Measurements from ENCODE around the gene ACYP1. TPM values are rescaled to one million over a fixed set of nuclear protein-coding genes. Genes with fewer than 3 reads are reported as not detected.
A peak's percentile ranks its signal among the peaks of the same experiment; 100 is the strongest.

Gene ACYP1
- polyA plus RNA-seq, 4 donors = 15.9 to 27.1 (median 22.6) TPM

DNA sequence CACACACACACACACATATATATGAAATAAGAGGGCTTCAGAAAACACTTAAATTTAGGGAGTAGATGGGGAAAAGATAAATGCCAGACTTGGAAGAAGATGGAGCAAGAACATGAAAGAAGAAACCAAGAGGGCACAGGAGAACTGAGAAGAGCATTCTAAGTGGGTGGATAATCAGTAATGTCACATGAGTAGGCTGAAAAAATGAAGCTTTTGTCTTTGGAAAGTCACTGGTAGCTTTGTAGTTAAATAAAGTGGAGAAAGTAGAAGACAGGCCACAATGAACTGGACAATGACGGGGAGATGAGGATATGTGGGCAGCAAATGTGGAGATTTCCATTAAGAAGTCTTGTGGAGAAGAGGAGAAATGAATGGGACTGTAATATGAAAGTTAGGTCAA, 3.4 kb upstream of the ACYP1 start:
- H3K4me1 ChIP-seq (ENCODE audit: control insufficient read depth in 3 of 3, insufficient read depth in 2 of 3, low read depth in 1 of 3, low read length in 2 of 3) = peaks cover 0 to 26% (median 2%) of the 10 kb centered on the region in 3 donors
- no peaks in the 10 kb centered on the region for H3K27me3 ChIP-seq (ENCODE audit: control insufficient read depth in 3 of 3, insufficient read depth in 3 of 3, low read length in 3 of 3)
- no peak for FAIRE-seq
- H3K27ac ChIP-seq (ENCODE audit: low read depth in 1 of 3, low read length in 2 of 3) = no peak overlapping the region
- H3K36me3 ChIP-seq (ENCODE audit: control insufficient read depth in 3 of 3, insufficient read depth in 2 of 3, low read depth in 1 of 3, low read length in 3 of 3) = no peaks in the 10 kb centered on the region
- WGBS, 3 donors = 91 to 100% (median 97%) methylated on average over 1 of the region's 1 CpG
- no peak overlapping the region for H3K4me3 ChIP-seq (ENCODE audit: low read depth in 1 of 3, low read length in 3 of 3)
- H3K9me3 ChIP-seq (ENCODE audit: control insufficient read depth in 2 of 2, insufficient read depth in 1 of 2, low read depth in 1 of 2, low read length in 1 of 2) = no peaks in the 10 kb centered on the region
- no peak for DNase-seq

DNA sequence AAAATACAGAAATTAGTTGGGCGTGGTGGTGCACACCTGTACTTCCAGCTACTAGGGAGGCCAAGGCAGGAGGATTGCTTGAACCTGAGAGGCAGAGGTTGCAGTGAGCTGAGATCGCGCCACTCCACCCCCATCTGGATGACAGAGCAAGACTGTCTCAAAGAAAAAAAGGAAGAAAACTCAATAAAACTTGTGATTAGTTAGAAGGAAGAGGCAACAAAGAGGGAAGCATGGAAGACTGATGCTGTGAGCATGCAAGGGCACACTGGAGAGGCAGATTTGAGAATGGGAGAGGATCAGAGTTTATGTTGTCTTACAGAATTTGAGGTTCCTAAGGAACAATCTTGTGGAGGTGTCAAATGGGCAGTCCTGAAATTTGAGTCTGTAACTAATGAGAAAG, 2.9 kb upstream of the ACYP1 start:
- Histone ChIP-seq H3K4me3 (ENCODE audit: low read depth in 1 of 3, low read length in 3 of 3) (no peak overlapping the region), H3K27ac (ENCODE audit: low read depth in 1 of 3, low read length in 2 of 3) (no peak overlapping the region), H3K27me3 (ENCODE audit: control insufficient read depth in 3 of 3, insufficient read depth in 3 of 3, low read length in 3 of 3) (no peaks in the 10 kb centered on the region), H3K4me1 (ENCODE audit: control insufficient read depth in 3 of 3, insufficient read depth in 2 of 3, low read depth in 1 of 3, low read length in 2 of 3) (peaks cover 0 to 26% (median 2%) of the 10 kb centered on the region in 3 donors), H3K36me3 (ENCODE audit: control insufficient read depth in 3 of 3, insufficient read depth in 2 of 3, low read depth in 1 of 3, low read length in 3 of 3) (no peaks in the 10 kb centered on the region), H3K9me3 (ENCODE audit: control insufficient read depth in 2 of 2, insufficient read depth in 1 of 2, low read depth in 1 of 2, low read length in 1 of 2) (no peaks in the 10 kb centered on the region)
- WGBS, 3 donors = 95 to 99% (median 98%) methylated on average over 3 of the region's 3 CpGs
- FAIRE-seq (no peak), DNase-seq (no peak)

DNA sequence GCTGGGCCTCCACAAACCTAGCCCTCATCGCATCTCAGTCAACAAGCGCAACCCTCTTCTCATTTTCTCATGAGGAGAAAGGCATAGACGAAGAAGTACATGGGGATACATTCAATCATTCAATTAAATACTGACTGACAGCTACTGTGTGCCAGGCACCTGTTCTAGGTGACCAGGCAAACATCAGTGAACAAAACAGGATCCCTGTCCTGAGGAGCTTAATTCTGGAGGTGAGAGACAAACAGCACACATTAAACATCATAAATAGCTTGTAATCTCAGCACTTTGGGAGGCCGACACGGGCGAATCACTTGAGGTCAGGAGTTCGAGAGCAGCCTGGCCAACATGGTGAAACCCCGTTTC, 362 bp upstream of the ACYP1 start:
- no peak for DNase-seq
- Histone ChIP-seq H3K4me3 (ENCODE audit: low read depth in 1 of 3, low read length in 3 of 3) (peak overlapping the region in 2 of 3 donors; percentile 64 to 81), H3K27me3 (ENCODE audit: control insufficient read depth in 3 of 3, insufficient read depth in 3 of 3, low read length in 3 of 3) (no peaks in the 10 kb centered on the region), H3K9me3 (ENCODE audit: control insufficient read depth in 2 of 2, insufficient read depth in 1 of 2, low read depth in 1 of 2, low read length in 1 of 2) (no peaks in the 10 kb centered on the region), H3K36me3 (ENCODE audit: control insufficient read depth in 3 of 3, insufficient read depth in 2 of 3, low read depth in 1 of 3, low read length in 3 of 3) (no peaks in the 10 kb centered on the region), H3K4me1 (ENCODE audit: control insufficient read depth in 3 of 3, insufficient read depth in 2 of 3, low read depth in 1 of 3, low read length in 2 of 3) (peaks cover 0 to 13% (median 0%) of the 10 kb centered on the region in 3 donors), H3K27ac (ENCODE audit: low read depth in 1 of 3, low read length in 2 of 3) (no peak overlapping the region)
- FAIRE-seq = no peak
- WGBS, 3 donors = 49 to 56% (median 53%) methylated on average over 8 of the region's 8 CpGs

DNA sequence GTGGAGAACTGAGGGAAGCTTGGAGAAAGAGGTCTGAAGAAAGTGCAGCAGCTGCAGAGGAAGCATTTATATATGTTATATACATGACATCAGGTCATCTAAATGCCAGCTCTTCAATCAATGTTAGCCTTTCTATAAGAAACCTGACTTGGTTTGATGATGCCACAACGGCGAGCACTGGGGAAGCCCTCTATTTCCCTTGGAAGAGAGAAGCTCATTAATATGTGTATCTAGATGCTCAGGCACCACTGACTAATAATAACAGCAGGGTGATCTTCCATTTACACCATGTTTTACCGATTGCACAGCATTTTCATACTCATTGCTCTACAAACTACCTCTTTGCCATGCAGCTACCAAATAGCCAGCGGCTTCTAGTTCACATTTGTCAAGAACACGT, 811 bp downstream of the ACYP1 start:
- H3K4me1 ChIP-seq (ENCODE audit: control insufficient read depth in 3 of 3, insufficient read depth in 2 of 3, low read depth in 1 of 3, low read length in 2 of 3) = peaks cover 0 to 8% (median 0%) of the 10 kb centered on the region in 3 donors
- H3K27me3 ChIP-seq (ENCODE audit: control insufficient read depth in 3 of 3, insufficient read depth in 3 of 3, low read length in 3 of 3) = no peaks in the 10 kb centered on the region
- 3 to 19% (median 13%) methylated on average over 5 of the region's 5 CpGs for WGBS, 3 donors
- H3K36me3 ChIP-seq (ENCODE audit: control insufficient read depth in 3 of 3, insufficient read depth in 2 of 3, low read depth in 1 of 3, low read length in 3 of 3) = no peaks in the 10 kb centered on the region
- peak overlapping the region in 1 of 3 donors; percentile 74 for H3K27ac ChIP-seq (ENCODE audit: low read depth in 1 of 3, low read length in 2 of 3)
- no peaks in the 10 kb centered on the region for H3K9me3 ChIP-seq (ENCODE audit: control insufficient read depth in 2 of 2, insufficient read depth in 1 of 2, low read depth in 1 of 2, low read length in 1 of 2)
- peak overlapping the region in 2 of 3 donors; percentile 64 to 81 for H3K4me3 ChIP-seq (ENCODE audit: low read depth in 1 of 3, low read length in 3 of 3)
- no peak for DNase-seq
- no peak for FAIRE-seq

DNA sequence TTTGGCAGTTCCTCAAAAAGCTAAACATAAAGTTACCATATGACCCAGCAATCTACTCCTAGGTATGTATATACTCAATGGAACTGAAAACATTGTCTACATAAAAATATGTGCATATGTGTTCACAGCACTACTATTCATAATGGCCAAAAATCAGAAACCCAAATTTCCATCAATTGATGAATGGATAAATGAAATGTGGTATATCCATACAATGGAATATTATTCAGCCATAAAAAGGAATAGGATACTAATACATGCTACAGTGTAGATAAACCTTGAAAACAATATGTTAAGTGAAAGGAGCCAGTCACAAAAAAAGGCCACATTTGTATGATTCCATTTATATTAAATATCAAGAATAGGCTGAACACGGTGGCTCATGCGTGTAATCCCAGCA, 3.4 kb downstream of the ACYP1 start:
- no peak overlapping the region for H3K27ac ChIP-seq (ENCODE audit: low read depth in 1 of 3, low read length in 2 of 3)
- no peaks in the 10 kb centered on the region for H3K36me3 ChIP-seq (ENCODE audit: control insufficient read depth in 3 of 3, insufficient read depth in 2 of 3, low read depth in 1 of 3, low read length in 3 of 3)
- WGBS, 3 donors = 50 to 77% (median 50%) methylated on average over 2 of the region's 2 CpGs
- H3K4me1 ChIP-seq (ENCODE audit: control insufficient read depth in 3 of 3, insufficient read depth in 2 of 3, low read depth in 1 of 3, low read length in 2 of 3) = peaks cover 0 to 8% (median 0%) of the 10 kb centered on the region in 3 donors
- no peak overlapping the region for H3K4me3 ChIP-seq (ENCODE audit: low read depth in 1 of 3, low read length in 3 of 3)
- FAIRE-seq (no peak), DNase-seq (no peak)
- no peaks in the 10 kb centered on the region for H3K27me3 ChIP-seq (ENCODE audit: control insufficient read depth in 3 of 3, insufficient read depth in 3 of 3, low read length in 3 of 3)
- no peaks in the 10 kb centered on the region for H3K9me3 ChIP-seq (ENCODE audit: control insufficient read depth in 2 of 2, insufficient read depth in 1 of 2, low read depth in 1 of 2, low read length in 1 of 2)

DNA sequence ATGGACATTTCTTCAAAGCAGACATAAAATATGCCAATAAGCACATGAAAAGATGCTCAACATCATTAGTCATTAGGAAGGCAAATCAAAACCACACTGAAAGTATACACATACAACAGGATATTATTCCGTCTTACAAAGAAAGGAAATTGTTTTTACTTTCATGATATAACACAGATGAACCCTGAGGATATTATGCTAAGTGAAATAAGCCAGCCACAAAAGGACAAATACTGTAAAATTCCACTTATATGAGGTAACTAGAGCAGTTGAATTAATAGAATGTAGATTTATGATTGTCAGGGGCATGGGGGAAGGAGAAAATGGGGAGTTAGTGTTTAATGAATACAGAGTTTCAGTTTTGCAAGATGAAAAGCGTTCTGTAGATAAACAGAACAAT, 4.2 kb downstream of the ACYP1 start:
- no peak overlapping the region for H3K27ac ChIP-seq (ENCODE audit: low read depth in 1 of 3, low read length in 2 of 3)
- no peaks in the 10 kb centered on the region for H3K9me3 ChIP-seq (ENCODE audit: control insufficient read depth in 2 of 2, insufficient read depth in 1 of 2, low read depth in 1 of 2, low read length in 1 of 2)
- no peaks in the 10 kb centered on the region for H3K27me3 ChIP-seq (ENCODE audit: control insufficient read depth in 3 of 3, insufficient read depth in 3 of 3, low read length in 3 of 3)
- WGBS, 3 donors = 84 to 95% (median 92%) methylated on average over 2 of the region's 2 CpGs
- no peak for FAIRE-seq
- H3K4me3 ChIP-seq (ENCODE audit: low read depth in 1 of 3, low read length in 3 of 3) = no peak overlapping the region
- H3K36me3 ChIP-seq (ENCODE audit: control insufficient read depth in 3 of 3, insufficient read depth in 2 of 3, low read depth in 1 of 3, low read length in 3 of 3) = no peaks in the 10 kb centered on the region
- peaks cover 0 to 8% (median 0%) of the 10 kb centered on the region in 3 donors for H3K4me1 ChIP-seq (ENCODE audit: control insufficient read depth in 3 of 3, insufficient read depth in 2 of 3, low read depth in 1 of 3, low read length in 2 of 3)
- DNase-seq = no peak

DNA sequence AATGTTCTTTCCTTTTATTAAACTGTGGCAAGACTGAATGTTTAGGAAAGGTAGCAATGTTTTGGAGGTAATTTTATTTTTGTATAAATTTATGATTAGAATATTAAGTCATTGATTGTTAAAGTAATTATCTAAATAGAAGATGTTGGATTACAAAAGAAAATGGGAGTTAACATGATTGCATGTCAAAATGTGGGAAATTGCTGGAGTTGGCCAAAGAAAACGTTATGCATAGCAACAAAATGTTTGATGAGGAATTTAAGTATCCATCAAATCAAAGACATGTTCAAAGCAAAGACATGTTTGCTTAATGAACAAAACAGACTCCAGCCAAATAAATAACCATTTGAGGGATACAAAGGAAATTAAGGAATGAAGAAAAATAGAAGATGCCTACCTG, 9.4 kb downstream of the ACYP1 start:
- Histone ChIP-seq H3K4me1 (ENCODE audit: control insufficient read depth in 3 of 3, insufficient read depth in 2 of 3, low read depth in 1 of 3, low read length in 2 of 3) (peaks cover 0 to 11% (median 3%) of the 10 kb centered on the region in 3 donors), H3K27ac (ENCODE audit: low read depth in 1 of 3, low read length in 2 of 3) (no peak overlapping the region), H3K4me3 (ENCODE audit: low read depth in 1 of 3, low read length in 3 of 3) (no peak overlapping the region), H3K27me3 (ENCODE audit: control insufficient read depth in 3 of 3, insufficient read depth in 3 of 3, low read length in 3 of 3) (no peaks in the 10 kb centered on the region), H3K36me3 (ENCODE audit: control insufficient read depth in 3 of 3, insufficient read depth in 2 of 3, low read depth in 1 of 3, low read length in 3 of 3) (no peaks in the 10 kb centered on the region), H3K9me3 (ENCODE audit: control insufficient read depth in 2 of 2, insufficient read depth in 1 of 2, low read depth in 1 of 2, low read length in 1 of 2) (no peaks in the 10 kb centered on the region)
- DNase-seq (no peak), FAIRE-seq (no peak)
- WGBS, 3 donors = 70 to 86% (median 78%) methylated on average over 1 of the region's 1 CpG

DNA sequence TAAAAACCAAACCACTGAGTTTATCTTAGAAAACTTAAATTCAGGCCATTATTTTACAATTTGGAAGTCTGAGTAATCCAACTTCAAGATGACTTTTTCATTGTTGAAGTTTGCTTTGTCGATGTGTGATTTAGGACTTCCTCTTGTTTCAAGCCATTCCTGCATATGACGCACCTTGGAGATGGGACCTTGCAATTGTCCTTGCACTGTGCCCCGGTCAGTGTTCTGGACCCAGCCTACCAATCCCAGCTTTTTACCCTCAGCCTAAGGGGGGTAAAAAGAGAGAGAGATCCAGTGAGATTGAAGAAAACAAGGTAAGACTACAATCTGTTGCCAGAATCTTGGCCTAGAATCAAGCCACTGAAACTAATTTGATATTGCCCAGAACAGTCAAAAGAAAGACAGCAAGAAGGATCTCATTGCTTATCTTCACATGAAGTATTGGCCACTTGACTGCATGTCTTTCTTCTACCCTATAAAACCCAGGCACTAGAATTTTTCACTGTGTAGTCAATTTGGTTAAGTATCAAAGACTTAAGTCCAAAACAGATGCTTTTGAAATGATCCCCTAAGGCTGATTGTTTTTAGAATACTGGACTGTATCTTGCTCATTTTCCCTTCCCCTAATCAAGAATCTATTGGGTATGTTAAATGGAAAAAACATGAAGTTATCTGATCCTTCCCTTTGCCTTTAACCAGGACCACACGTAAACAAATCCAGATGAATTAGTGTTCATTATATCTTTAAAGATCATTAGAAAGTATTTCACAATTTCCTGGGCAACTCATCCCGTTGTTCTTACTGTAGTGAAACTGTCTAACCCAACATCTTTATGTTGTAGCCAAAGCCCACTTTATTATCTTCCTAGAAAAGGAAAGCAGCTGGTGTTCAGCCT, 10.2 kb downstream of the ACYP1 start:
- Histone ChIP-seq H3K27me3 (ENCODE audit: control insufficient read depth in 3 of 3, insufficient read depth in 3 of 3, low read length in 3 of 3) (no peaks in the 10 kb centered on the region), H3K9me3 (ENCODE audit: control insufficient read depth in 2 of 2, insufficient read depth in 1 of 2, low read depth in 1 of 2, low read length in 1 of 2) (no peaks in the 10 kb centered on the region), H3K36me3 (ENCODE audit: control insufficient read depth in 3 of 3, insufficient read depth in 2 of 3, low read depth in 1 of 3, low read length in 3 of 3) (no peaks in the 10 kb centered on the region), H3K4me1 (ENCODE audit: control insufficient read depth in 3 of 3, insufficient read depth in 2 of 3, low read depth in 1 of 3, low read length in 2 of 3) (peaks cover 0 to 11% (median 3%) of the 10 kb centered on the region in 3 donors), H3K4me3 (ENCODE audit: low read depth in 1 of 3, low read length in 3 of 3) (no peak overlapping the region), H3K27ac (ENCODE audit: low read depth in 1 of 3, low read length in 2 of 3) (no peak overlapping the region)
- FAIRE-seq = no peak
- DNase-seq = no peak
- 61 to 68% (median 62%) methylated on average over 5 of the region's 5 CpGs for WGBS, 3 donors

Data from small intestine (tissue), 7 donors.